Fibroblast of skin of back (primary cell): ENCODE measurements around the gene ARID1B.

Experiments
- DNase-seq: peaks from one replicate; pipeline ENCODE4 v3.0.0-alpha.2; 2013

Gene ARID1B

GRCh38 chr6:156826290-156826955, 49.2 kb downstream of the ARID1B start:
- DNase-seq = no peak

GRCh38 chr6:156827382-156827781, 50.2 kb downstream of the ARID1B start:
- no peak for DNase-seq

GRCh38 chr6:156828280-156828703, 51.1 kb downstream of the ARID1B start:
- peak; percentile 90 for DNase-seq

GRCh38 chr6:156830126-156830525, 52.9 kb downstream of the ARID1B start:
- DNase-seq = no peak

- DNase-seq = peak; percentile 55
Observed at GRCh38 chr6:156832231-156832647, 55.1 kb downstream of the ARID1B start.

GRCh38 chr6:156832669-156833068, 55.5 kb downstream of the ARID1B start:
- DNase-seq = no peak

- DNase-seq = no peak
Observed at GRCh38 chr6:156833755-156834154, 56.6 kb downstream of the ARID1B start.

GRCh38 chr6:156839129-156839528, 62.0 kb downstream of the ARID1B start:
- DNase-seq = no peak

GRCh38 chr6:156839591-156840001, 62.4 kb downstream of the ARID1B start:
- peak; percentile 33 for DNase-seq

- DNase-seq = no peak
Observed at GRCh38 chr6:156840136-156840535, 63.0 kb downstream of the ARID1B start.

GRCh38 chr6:156840606-156841005, 63.4 kb downstream of the ARID1B start:
- no peak for DNase-seq

GRCh38 chr6:156841508-156841907, 64.3 kb downstream of the ARID1B start:
- DNase-seq = no peak

- no peak for DNase-seq
Observed at GRCh38 chr6:156842598-156843250, 65.5 kb downstream of the ARID1B start.

- no peak for DNase-seq
Observed at GRCh38 chr6:156844089-156844488, 66.9 kb downstream of the ARID1B start.

- DNase-seq = no peak
Observed at GRCh38 chr6:156845454-156846155, 68.4 kb downstream of the ARID1B start.

GRCh38 chr6:156846845-156847599, 69.8 kb downstream of the ARID1B start:
- DNase-seq = no peak

- DNase-seq = no peak
Observed at GRCh38 chr6:156848123-156848522, 70.9 kb downstream of the ARID1B start.

GRCh38 chr6:156848533-156848932, 71.4 kb downstream of the ARID1B start:
- peak; percentile 80 for DNase-seq

- no peak for DNase-seq
Observed at GRCh38 chr6:156849806-156850205, 72.6 kb downstream of the ARID1B start.

GRCh38 chr6:156850353-156850752, 73.2 kb downstream of the ARID1B start:
- no peak for DNase-seq

- DNase-seq = no peak
Observed at GRCh38 chr6:156851454-156851921, 74.3 kb downstream of the ARID1B start.

GRCh38 chr6:156852147-156852857, 75.1 kb downstream of the ARID1B start:
- DNase-seq = no peak
